Heart right ventricle (tissue), 16 donors: Measurements from ENCODE around the gene GPR78. TPM values are rescaled to one million over a fixed set of nuclear protein-coding genes. Genes with fewer than 3 reads are reported as not detected.

Experiments used
- ATAC-seq, 8 donors: fragments of 200-7000 bp; cut with Tn5 transposase; one replicate each; pipeline ENCODE4 v1.9.1; 2020; ENCODE audit warnings: mild to moderate bottlenecking in 8 of 8, moderate library complexity in 8 of 8, moderate number of reproducible peaks in 1 of 8
- DNase-seq, 2 donors: peaks; one replicate each; pipeline ENCODE4 v3.0.0-alpha.2; 2020
- H3K27ac ChIP-seq, 10 donors: fragments of 200-600 bp; sonication (generic) in 2 of 10; one replicate each; pipeline versions ENCODE4 v1.5.0 to v1.8.0; 2020 to 2022; ENCODE audit warnings: mild to moderate bottlenecking in 3 of 10
- H3K27me3 ChIP-seq, 7 donors: fragments of 200-600 bp; one replicate each; pipeline ENCODE4 v1.8.0; 2021 to 2022; ENCODE audit warnings: mild to moderate bottlenecking in 2 of 7
- H3K36me3 ChIP-seq, 9 donors: fragments of 200-600 bp; sonication (generic) in 1 of 9; one replicate each; pipeline versions ENCODE4 v1.5.0 to v1.8.0; 2020 to 2022; ENCODE audit warnings: mild to moderate bottlenecking in 2 of 9
- H3K4me1 ChIP-seq, 9 donors: fragments of 200-600 bp; sonication (generic) in 1 of 9; one replicate each; pipeline versions ENCODE4 v1.5.0 to v1.8.0; 2020 to 2022; ENCODE audit warnings: mild to moderate bottlenecking in 4 of 9
- H3K4me3 ChIP-seq, 10 donors: fragments of 200-600 bp; sonication (generic) in 2 of 10; one replicate each; pipeline versions ENCODE4 v1.5.0 to v1.8.0; 2020 to 2022; ENCODE audit warnings: mild to moderate bottlenecking in 7 of 10, moderate library complexity in 2 of 10
- H3K9me3 ChIP-seq, 11 donors: fragments of 200-600 bp in 10 of 11; sonication (generic) in 2 of 11; one replicate each; pipeline versions ENCODE4 v1.5.0 to v1.8.0; 2013 to 2022; ENCODE audit warnings: mild to moderate bottlenecking in 2 of 11, control low read depth in 1 of 11, moderate library complexity in 1 of 11
- WGBS, 2 donors: extraction: QIAGEN DNeasy Blood & Tissue Kit; methylation state at CpG; one replicate each; pipeline ENCODE4 v1.1.7; 2013; ENCODE audit warnings: inconsistent platforms in 1 of 2; 5-methylcytosine and 5-hydroxymethylcytosine counted together
- intact Hi-C, 10 donors: fragments of 100-400 bp; cut with DNase I; formaldehyde crosslinking; loops; one replicate each; pipeline versions ENCODE4 v1.11.1 to v1.14.2; 2022
- polyA plus RNA-seq, 2 donors: library from polyadenylated mRNA; stranded (reverse); fragments of 200-250 nt; gene quantifications; one replicate each; pipeline ENCODE4 v1.2.3, GENCODE V29; 2013
- total RNA-seq, 10 donors: library from RNA; stranded (reverse); fragmentation: NEBNext Ultra II Directional in 3 of 10; extraction: Animal tissue kit (Norgen Biotek cat#: 25700) in 3 of 10; gene quantifications; one replicate each; pipeline versions ENCODE4 v1.2.1 to v1.2.4, GENCODE V29; 2021 to 2023
- TF ChIP-seq, protein P1 (sequence below), 9 donors: fragments of 200-600 bp; sonication (generic) in 2 of 9; IDR thresholded peaks; one replicate each; pipeline versions ENCODE4 v1.5.0 to v1.8.0; 2021 to 2022; ENCODE audit warnings: antibody characterized with exemption in 9 of 9, mild to moderate bottlenecking in 5 of 9, moderate library complexity in 1 of 9
- donor health status: Arrhythmogenic right ventricular cardiomyopathy.
- donor health status: ischemic (EF 13 %, LVEDD 7.1; RV severe dilation, severe dysfunction).
- donor health status: healthy with polysubstance abuse.
- donor health status: DM: no; HTN: yes; CAD: no.
- donor health status: DM: no; HTN: no; CAD: no.
- donor health status: ischemic (EF 25% LVEDD 6.9; RV normal size, moderate dysfunction).
- donor health status: ischemic (EF 25% LVEDD 5.7; RV mildly dilated, moderate dysfunction).
- donor health status: healthy.
- donor health status: DM: yes; HTN: yes; CAD: no.
- donor health status: Ischemic cardiomyopathy.
- donor health status: ischemic (EF 35%, LVEDD 5.7; RV mildly dilated, moderate dysfunction).
- donor health status: nonischemic (EF 11% LVEDD 7.7; RV severe dilation, severe dysfunction).
- donor health status: DM: yes; HTN: yes; CAD: no.
- donor health status: PGD.
- donor health status: ischemic (EF 29% LVEDD 5.4; RV normal size, mild dysfunction).
- donor health status: nonischemic (EF 23%, LVEDD 6.1; RV moderate dilation, normal function).

GPR78 gene
- total and polyA plus RNA-seq, 12 donors: 0.01 to 0.12 TPM; not detected in 10

DNA sequence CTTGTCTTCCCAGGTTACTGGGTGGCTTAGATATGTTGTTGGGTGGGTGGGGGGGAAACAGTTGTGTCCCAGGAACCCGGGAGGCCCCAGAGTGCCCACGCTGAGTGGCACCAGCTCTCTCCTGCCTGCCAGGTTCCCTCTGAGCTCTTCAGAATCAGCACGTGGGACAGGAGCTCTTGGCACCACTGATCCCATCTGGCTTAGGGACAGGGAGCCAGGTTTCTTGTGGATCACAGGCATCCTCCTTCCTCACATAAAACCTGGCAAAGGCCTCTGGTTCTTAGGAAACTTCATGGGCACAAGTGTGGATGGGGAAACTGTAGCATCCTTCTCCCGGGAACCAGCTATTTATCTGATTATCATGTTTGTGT lies 3.4 kb downstream of the GPR78 start:
- intact Hi-C loops: no loop called here
- Histone ChIP-seq H3K27ac (no peak overlapping the region), H3K36me3 (no peaks in the 10 kb centered on the region), H3K4me3 (no peak overlapping the region), H3K9me3 (no peaks in the 10 kb centered on the region), H3K27me3 (peaks cover 15 to 100% (median 93%) of the 10 kb centered on the region in 7 donors), H3K4me1 (no peaks in the 10 kb centered on the region)
- WGBS, 2 donors: 63 to 71% methylated on average over 4 of the region's 4 CpGs
- ATAC-seq (no peak), DNase-seq (no peak)
- TF ChIP-seq, protein P1, sequence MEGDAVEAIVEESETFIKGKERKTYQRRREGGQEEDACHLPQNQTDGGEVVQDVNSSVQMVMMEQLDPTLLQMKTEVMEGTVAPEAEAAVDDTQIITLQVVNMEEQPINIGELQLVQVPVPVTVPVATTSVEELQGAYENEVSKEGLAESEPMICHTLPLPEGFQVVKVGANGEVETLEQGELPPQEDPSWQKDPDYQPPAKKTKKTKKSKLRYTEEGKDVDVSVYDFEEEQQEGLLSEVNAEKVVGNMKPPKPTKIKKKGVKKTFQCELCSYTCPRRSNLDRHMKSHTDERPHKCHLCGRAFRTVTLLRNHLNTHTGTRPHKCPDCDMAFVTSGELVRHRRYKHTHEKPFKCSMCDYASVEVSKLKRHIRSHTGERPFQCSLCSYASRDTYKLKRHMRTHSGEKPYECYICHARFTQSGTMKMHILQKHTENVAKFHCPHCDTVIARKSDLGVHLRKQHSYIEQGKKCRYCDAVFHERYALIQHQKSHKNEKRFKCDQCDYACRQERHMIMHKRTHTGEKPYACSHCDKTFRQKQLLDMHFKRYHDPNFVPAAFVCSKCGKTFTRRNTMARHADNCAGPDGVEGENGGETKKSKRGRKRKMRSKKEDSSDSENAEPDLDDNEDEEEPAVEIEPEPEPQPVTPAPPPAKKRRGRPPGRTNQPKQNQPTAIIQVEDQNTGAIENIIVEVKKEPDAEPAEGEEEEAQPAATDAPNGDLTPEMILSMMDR (IDR thresholded peaks at IDR 0.05): no peak

DNA sequence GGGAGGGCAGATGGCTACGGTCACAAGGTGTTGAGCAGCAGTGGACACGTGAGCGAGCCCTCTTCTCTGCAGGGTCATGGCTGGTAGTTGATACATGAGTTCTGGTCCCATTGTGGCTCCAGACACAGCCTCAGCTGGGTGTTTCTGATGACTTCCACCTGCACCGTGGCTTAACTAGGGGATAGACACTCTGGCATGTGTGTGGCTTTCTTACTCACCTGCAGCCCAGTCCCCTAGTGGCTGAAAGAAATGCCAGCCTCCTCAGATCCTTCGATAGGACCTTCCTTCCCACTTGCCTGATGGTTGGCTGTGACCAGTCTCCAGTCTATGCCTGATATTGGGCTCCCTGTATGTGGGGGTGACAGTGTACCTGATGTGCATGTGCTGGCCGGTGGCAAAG lies 5.0 kb downstream of the GPR78 start:
- TF ChIP-seq, protein P1 (IDR thresholded peaks at IDR 0.05): no peak
- ATAC-seq: no peak
- Histone ChIP-seq H3K27ac (no peak overlapping the region), H3K9me3 (no peaks in the 10 kb centered on the region), H3K27me3 (peaks cover 17 to 100% (median 88%) of the 10 kb centered on the region in 7 donors), H3K4me1 (no peaks in the 10 kb centered on the region), H3K4me3 (no peak overlapping the region), H3K36me3 (no peaks in the 10 kb centered on the region)
- DNase-seq: no peak
- 40 to 53% methylated on average over 6 of the region's 6 CpGs for WGBS, 2 donors
- intact Hi-C loops: no loop called here

DNA sequence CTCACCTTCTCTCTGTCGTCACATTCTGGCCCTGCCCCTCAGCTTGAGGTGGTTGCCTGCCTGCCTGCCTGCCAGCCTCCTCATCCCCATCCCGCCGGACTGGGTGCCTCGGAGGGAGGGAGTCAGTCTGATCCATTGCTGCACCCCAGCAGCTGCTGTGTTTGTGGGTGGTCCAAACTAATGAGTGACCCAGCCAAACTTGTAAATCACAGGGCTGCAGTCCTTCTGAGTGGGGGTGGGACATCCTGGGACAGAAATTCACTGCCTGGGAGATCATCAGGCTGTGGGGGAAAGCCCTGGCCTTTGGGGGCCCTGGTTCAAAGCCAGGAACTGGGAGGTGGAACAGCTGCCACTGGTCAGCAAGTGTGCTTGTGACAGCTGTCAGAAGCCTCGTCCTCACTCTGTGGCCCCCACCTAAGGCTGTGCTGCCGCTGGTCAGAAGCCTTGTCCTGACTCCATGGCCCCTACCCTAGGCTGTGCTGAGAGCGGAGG lies 5.6 kb downstream of the GPR78 start:
- peaks cover 13 to 100% (median 86%) of the 10 kb centered on the region in 7 donors for H3K27me3 ChIP-seq
- H3K9me3 ChIP-seq: no peaks in the 10 kb centered on the region

DNA sequence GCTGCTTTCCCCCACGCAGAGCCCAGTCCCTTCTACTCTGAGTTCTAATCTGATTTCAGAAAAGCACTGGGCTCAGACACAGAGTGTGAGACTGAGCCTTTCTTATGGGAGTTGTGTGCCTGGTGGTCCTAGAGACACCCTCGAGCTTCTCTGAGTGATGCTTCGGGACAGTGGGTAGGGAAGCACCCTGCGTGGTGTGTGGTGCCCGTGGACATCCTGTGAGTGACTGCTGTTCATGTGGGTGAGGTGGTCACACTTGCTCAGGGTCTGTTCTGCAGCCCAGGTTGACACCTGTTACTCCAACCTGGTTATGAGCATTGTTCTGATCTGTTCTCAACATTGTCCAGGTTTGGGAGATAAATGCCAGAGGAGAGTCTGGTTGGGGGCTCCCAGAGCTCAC lies 6.1 kb downstream of the GPR78 start:
- DNase-seq (no peak), ATAC-seq (no peak)
- WGBS, 2 donors: 54 to 61% methylated on average over 5 of the region's 5 CpGs
- Histone ChIP-seq H3K4me3 (no peak overlapping the region), H3K9me3 (no peaks in the 10 kb centered on the region), H3K36me3 (no peaks in the 10 kb centered on the region), H3K4me1 (no peaks in the 10 kb centered on the region), H3K27me3 (peaks cover 9 to 100% (median 86%) of the 10 kb centered on the region in 7 donors), H3K27ac (no peak overlapping the region)
- TF ChIP-seq, protein P1 (IDR thresholded peaks at IDR 0.05): no peak
- intact Hi-C loops: no loop called here

More for the DNA sequence above, 5.6 kb downstream of the GPR78 start:
- TF ChIP-seq, protein P1 (IDR thresholded peaks at IDR 0.05): no peak
- ATAC-seq: no peak
- H3K4me3 ChIP-seq: no peak overlapping the region
- no peaks in the 10 kb centered on the region for H3K36me3 ChIP-seq
- 52% methylated on average over 7 of the region's 7 CpGs for WGBS, 2 donors
- H3K27ac ChIP-seq: no peak overlapping the region
- H3K4me1 ChIP-seq: no peaks in the 10 kb centered on the region
- intact Hi-C loops: no loop called here
- no peak for DNase-seq
